GM21360 (cell line): ENCODE results near the gene MGAT2.
"Not testable (repeated sequence)": the region's sequence is repeated elsewhere in the genome, so short reads cannot be mapped to it uniquely, and the experiment has no call there.

Experiments used
- ATAC-seq: cut with Tn5 transposase; IDR thresholded peaks from one replicate; pipeline ENCODE4 v1.9.1; 2021; ENCODE audit warnings: mild to moderate bottlenecking, moderate library complexity; ENCODE audit not compliant: unreplicated experiment

Gene MGAT2

GRCh38 chr14:49620182-49621113 is at the start of gene MGAT2, which contains the start of gene RPL36AL:
MGAT2 (plus strand) TSS chr14:49620799; CDS start chr14:49621269, 470 bp downstream.
RPL36AL (minus strand) TSS chr14:49620626; CDS start chr14:49619104, 1,522 bp downstream.
- ATAC-seq: peak; percentile 89

- ATAC-seq: no peak
Observed at GRCh38 chr14:49574038-49574437, 46.6 kb upstream of the MGAT2 start.

- no peak for ATAC-seq
Observed at GRCh38 chr14:49578141-49578540, 42.5 kb upstream of the MGAT2 start.

- ATAC-seq: no peak
Observed at GRCh38 chr14:49579841-49580240, 40.8 kb upstream of the MGAT2 start.

- ATAC-seq: no peak
Observed at GRCh38 chr14:49581209-49582112, 39.1 kb upstream of the MGAT2 start.

- no peak for ATAC-seq
Observed at GRCh38 chr14:49582113-49582977, 38.3 kb upstream of the MGAT2 start.

GRCh38 chr14:49583629-49584028 is 37.0 kb upstream of the MGAT2 start:
- no peak for ATAC-seq

GRCh38 chr14:49584058-49584457 is 36.5 kb upstream of the MGAT2 start:
- no peak for ATAC-seq

- not testable (repeated sequence) for ATAC-seq
Observed at GRCh38 chr14:49584981-49585640, 35.5 kb upstream of the MGAT2 start.

GRCh38 chr14:49585803-49586672 is 34.6 kb upstream of the MGAT2 start, which contains the start of gene RPS29:
RPS29 (minus strand) TSS chr14:49586380; CDS start chr14:49586346, 34 bp downstream.
- peak; percentile 85 for ATAC-seq

- peak; percentile 35 for ATAC-seq
Observed at GRCh38 chr14:49586673-49587460, 33.7 kb upstream of the MGAT2 start.

- ATAC-seq: no peak
Observed at GRCh38 chr14:49589387-49589786, 31.2 kb upstream of the MGAT2 start.

GRCh38 chr14:49593016-49593415 is 27.6 kb upstream of the MGAT2 start:
- ATAC-seq: peak; percentile 30

GRCh38 chr14:49594347-49595091 is 26.1 kb upstream of the MGAT2 start:
- peak; percentile 23 for ATAC-seq

GRCh38 chr14:49598189-49598484 is 22.5 kb upstream of the MGAT2 start:
- ATAC-seq: no peak

GRCh38 chr14:49598485-49599300 is 21.9 kb upstream of the MGAT2 start, which contains the start of gene LRR1:
LRR1 (plus strand) TSS chr14:49598940; CDS start chr14:49599021, 81 bp downstream.
- ATAC-seq: peak; percentile 39

GRCh38 chr14:49607583-49607982 is 13.0 kb upstream of the MGAT2 start:
- no peak for ATAC-seq
